LNCAP (cell line): Measurements from ENCODE around the gene SPATA18.

Experiments
- TF ChIP-seq, protein P1 (sequence below): fragments of 450-650 bp; IDR thresholded peaks from 2 replicates; pipeline ENCODE4 v1.5.1; 2017; ENCODE audit warnings: mild to moderate bottlenecking

SPATA18 gene

GRCh38 chr4:52099860-52100461 is 48.9 kb downstream of the SPATA18 start:
- TF ChIP-seq, protein P1, sequence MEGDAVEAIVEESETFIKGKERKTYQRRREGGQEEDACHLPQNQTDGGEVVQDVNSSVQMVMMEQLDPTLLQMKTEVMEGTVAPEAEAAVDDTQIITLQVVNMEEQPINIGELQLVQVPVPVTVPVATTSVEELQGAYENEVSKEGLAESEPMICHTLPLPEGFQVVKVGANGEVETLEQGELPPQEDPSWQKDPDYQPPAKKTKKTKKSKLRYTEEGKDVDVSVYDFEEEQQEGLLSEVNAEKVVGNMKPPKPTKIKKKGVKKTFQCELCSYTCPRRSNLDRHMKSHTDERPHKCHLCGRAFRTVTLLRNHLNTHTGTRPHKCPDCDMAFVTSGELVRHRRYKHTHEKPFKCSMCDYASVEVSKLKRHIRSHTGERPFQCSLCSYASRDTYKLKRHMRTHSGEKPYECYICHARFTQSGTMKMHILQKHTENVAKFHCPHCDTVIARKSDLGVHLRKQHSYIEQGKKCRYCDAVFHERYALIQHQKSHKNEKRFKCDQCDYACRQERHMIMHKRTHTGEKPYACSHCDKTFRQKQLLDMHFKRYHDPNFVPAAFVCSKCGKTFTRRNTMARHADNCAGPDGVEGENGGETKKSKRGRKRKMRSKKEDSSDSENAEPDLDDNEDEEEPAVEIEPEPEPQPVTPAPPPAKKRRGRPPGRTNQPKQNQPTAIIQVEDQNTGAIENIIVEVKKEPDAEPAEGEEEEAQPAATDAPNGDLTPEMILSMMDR, result no peak

DNA sequence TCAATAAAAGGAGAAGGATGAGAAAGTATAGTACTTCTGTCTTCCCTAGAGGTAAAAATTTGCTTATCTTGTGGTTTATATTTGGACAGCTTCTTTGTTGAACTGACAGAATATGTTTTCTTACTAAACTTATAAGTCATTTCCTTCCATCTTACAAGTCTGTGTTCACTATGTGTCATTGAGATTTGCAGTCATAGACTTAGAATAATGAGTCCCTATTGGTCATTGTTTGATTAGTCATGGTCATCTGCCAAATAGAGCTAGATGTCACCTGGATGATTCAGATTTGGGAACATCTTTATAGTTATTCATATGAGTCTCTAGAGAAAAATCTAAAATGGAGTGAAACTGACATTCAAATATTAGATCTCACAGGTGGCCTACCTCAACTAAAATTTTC is 51.5 kb downstream of the SPATA18 start:
- TF ChIP-seq, protein P1, result no peak

GRCh38 chr4:52103319-52103718 is 52.2 kb downstream of the SPATA18 start:
- TF ChIP-seq, protein P1, result peak; percentile 22; the same call in 1 of the 2 replicates

- TF ChIP-seq, protein P1, result no peak
Measured at GRCh38 chr4:52105276-52105675, 54.2 kb downstream of the SPATA18 start.

- TF ChIP-seq, protein P1, result no peak
Measured at GRCh38 chr4:52106191-52106590, 55.1 kb downstream of the SPATA18 start.

GRCh38 chr4:52106660-52107059 is 55.6 kb downstream of the SPATA18 start:
- TF ChIP-seq, protein P1, result no peak

- TF ChIP-seq, protein P1, result no peak
Measured at GRCh38 chr4:52107336-52107735, 56.2 kb downstream of the SPATA18 start.

DNA sequence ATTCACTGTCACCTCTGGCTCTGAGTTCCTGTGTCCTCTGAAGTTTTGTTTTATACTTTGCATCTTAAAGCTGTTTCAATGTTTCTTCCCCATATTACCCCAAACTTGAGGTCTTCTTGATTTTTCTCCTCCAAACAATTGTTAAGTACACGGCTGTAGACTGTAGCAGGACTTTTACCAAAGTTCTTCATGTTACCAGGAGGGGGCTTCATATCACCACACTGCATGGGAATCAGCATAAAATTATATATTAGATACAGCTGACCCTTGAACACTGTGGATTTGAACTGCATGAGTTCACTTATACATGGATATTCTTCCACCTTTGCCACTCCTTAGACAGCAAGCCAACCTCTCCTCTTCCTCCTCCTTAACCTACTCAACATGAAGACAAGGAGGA is 56.6 kb downstream of the SPATA18 start:
- TF ChIP-seq, protein P1, result no peak; the same call in 1 of the 2 replicates
